Amniotic stem cell (primary cell): ENCODE measurements around the gene ZNF365.
"Not testable (repeated sequence)": the region's sequence is repeated elsewhere in the genome, so short reads cannot be mapped to it uniquely, and the experiment has no call there.

Source experiments
- DNase-seq: peaks from one replicate; lab custom pipeline; 2025; lab: John Stamatoyannopoulos, UW

The ZNF365 gene, protein sequence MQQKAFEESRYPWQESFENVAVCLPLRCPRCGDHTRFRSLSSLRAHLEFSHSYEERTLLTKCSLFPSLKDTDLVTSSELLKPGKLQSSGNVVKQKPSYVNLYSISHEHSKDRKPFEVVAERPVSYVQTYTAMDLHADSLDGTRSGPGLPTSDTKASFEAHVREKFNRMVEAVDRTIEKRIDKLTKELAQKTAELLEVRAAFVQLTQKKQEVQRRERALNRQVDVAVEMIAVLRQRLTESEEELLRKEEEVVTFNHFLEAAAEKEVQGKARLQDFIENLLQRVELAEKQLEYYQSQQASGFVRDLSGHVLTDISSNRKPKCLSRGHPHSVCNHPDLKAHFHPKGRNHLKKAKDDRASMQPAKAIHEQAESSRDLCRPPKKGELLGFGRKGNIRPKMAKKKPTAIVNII

DNA sequence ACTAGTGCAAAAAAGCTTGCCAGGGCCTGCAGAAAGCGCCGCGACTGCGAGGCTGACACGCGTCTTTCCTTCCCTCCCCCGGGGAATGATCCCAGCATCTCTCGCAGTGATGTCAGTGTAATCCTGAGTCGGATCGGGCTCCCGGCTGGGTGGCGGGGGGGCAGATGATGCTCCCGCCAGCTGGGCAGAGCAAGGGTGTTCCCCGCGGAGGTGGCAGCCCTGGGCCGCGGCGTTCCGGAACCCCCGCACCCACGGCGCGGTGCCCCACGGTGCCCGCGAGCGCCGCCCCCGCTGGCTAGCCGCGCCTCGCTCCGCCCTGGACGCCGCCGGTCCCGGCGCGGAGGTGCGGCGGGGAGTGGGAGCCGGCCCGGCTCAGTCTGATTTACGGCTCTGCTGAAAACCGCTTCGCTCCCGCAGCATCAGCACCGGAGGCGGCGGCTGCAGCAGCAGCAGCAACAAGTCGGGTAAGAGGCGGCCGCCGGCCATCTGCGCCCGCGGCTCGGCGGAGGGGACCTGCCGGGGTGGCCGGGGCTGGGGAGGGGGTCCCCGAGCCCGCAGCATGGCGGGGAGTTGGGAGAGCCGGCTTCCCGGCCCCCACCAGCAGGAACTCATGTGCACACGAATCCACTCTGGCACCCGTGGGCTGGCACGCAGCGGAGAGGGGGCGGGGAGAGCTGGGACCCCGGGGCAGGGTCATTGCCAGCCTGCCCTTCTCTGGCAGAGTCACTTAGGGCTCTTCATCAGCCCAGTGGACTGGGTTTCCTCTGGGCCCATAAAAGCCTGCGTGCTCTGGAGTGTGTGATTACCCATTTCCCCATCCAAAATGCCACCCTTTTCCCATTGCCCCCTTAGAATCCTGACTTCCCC lies at the start of gene ZNF365:
TSS of gene ZNF365 (plus strand) at position 375 of the 867 bp plus-strand sequence. CDS start 1,825 bp downstream, outside the sequence.
- DNase-seq, result no peak

GRCh38 chr10:62326176-62326575 lies 48.0 kb upstream of the ZNF365 start:
- no peak for DNase-seq

DNA sequence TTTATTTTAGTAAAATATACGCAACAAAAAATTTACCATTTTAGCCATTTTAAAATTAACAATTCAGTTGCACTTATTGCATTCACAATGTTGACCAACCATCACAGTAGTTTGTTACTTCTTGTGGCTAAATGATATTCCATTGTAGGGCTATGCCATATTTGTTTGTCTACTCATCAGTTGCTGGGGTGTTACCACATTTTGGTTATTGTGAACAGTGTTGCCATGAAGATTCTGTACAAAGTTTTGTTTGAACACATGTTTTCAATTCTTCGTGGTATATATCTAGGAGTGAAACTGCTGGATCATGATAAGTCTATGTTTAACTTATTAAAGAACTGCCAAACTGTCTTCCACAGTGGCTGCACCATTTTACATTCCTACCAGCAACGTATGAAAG lies 46.3 kb upstream of the ZNF365 start:
- DNase-seq, result no peak

GRCh38 chr10:62330213-62330612 lies 44.0 kb upstream of the ZNF365 start:
- no peak for DNase-seq

DNA sequence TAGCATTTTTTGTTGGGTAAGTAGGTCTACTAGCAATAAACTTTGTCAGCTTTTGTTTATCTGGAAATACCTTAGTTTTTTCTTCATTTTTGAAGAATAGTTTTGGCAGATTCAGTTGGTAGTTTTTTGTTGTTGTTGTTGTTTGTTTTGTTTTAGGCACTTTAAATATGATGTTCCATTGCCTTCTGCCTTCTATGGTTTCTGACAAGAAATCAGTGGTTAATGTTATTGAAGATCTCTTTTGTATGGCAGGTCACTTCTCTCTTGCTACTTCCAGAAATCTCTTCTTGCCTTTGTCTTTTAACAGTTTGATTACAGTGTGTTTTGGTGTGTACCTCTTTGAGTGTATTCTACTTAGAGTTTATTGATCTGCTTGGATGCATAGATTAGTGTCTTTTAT lies 41.8 kb upstream of the ZNF365 start:
- DNase-seq, result no peak

GRCh38 chr10:62333135-62333889 lies 40.9 kb upstream of the ZNF365 start:
- DNase-seq, result no peak

DNA sequence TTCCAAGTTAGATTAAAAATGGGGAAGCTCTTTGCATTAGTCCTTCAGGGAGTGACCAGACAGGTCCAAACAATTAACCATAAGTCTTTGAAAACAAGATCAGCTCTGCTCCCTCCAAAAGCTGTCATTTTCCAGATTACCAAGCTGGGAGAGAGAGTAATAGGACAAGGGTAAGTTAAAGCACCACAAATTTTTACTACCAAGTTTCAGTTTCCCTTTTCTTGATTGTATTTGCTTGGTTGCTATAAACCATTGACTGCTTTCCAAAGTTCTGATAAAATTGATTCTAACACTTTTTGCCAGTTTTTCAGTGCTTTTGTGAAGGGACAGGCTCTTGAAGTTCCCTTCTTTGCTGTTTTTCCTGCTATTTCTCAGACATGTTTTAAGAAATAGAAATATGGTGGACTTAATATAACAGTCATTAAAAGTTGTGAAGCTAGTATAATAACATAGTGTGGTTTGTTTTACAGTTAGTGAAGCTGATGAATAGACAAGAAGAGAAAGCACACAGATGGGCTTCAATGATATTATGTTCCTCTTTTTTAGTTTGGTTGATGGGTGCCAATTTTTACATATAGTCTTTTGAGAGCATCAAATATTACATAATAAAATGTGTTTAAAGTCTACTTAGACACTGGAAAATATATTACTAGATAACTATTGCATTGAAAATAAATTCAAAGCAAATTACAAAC lies 40.0 kb upstream of the ZNF365 start:
- DNase-seq, result no peak

GRCh38 chr10:62335326-62335725 lies 38.8 kb upstream of the ZNF365 start:
- DNase-seq, result no peak

DNA sequence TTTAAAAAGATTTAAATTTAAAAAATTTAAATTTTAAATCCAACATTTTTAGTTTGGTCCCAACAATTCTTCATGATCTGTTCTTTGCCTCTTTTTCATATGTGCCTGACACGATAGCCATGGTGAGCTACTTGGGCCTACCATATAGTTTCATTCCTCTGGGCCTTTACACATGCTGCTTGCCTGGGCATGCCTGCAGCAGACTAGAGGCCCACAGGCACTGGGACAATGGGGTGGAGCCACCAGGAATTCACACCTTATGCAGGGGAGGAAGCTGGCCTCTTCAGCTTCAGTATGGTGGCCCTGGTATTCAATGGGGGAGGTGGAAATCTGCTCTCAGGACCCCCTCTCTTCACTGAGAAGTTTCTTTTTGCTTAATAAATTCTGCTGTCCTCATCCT lies 37.8 kb upstream of the ZNF365 start:
- DNase-seq, result no peak

DNA sequence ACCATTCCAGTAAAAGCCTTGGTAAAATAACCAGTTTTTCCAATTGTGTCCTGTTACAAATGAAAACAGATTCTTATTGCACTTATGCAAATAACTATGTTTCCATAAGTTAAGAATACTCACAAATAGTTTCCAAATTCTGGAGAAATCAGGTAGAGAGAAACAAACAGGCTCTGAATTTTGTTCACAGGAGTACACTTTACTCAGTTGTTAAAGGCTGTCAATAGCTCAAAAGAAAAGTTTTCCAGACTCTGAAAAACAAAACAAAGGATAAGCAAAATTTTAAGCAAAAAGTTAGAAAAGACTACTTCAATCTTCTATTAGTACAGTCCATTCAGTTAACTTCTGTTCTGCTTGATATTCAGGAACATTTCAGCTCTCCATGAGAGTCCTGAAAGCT lies 32.8 kb upstream of the ZNF365 start:
- DNase-seq, result no peak

DNA sequence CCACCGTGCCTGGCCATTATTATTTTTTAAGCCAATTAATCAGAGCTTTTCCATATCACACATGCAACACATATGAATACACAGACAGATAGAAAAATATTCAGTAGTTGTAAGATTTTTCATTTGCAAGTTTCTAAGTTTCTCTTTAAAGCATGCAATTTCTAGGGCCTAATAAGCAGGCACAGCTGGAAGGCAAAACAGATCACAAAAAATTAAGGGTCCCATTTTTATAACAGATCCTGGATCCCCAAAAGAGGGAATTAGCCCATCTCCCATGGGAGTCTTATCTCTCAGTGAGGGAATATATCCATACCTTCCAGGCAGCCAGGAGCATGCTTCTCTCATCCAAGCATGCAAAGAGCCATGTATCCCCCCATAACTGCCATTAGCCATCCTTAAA lies 31.2 kb upstream of the ZNF365 start:
- DNase-seq, result no peak

- no peak for DNase-seq
Measured at GRCh38 chr10:62348029-62348428, 26.1 kb upstream of the ZNF365 start.

DNA sequence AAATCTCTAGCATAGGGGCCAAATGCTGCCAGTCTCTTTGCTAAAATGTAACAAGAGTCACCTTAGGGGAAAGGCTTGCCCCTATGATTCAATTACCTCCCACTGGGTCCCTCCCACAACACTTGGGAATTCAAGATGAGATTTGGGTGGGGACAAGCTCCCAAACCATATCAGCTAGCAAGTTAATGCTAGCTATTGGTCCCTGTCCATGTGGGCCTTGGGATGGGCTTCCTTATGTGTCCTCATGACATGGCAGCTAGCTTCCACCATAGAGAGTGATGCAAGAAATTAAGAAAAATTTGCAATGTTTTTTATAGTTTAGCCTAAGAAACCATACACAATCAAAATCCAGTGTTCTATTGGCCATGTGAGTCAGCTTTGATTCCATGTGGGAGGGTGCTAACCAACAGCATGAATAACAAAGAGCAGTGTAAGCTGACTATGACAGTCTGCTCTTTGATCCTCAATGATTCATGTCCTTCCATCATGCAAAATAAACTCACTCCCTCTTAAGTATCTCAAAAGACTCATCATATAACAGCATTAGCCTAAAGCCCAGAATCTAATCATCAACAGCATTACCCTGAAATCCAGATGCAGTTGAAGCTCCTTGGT lies 21.7 kb upstream of the ZNF365 start:
- DNase-seq, result no peak

DNA sequence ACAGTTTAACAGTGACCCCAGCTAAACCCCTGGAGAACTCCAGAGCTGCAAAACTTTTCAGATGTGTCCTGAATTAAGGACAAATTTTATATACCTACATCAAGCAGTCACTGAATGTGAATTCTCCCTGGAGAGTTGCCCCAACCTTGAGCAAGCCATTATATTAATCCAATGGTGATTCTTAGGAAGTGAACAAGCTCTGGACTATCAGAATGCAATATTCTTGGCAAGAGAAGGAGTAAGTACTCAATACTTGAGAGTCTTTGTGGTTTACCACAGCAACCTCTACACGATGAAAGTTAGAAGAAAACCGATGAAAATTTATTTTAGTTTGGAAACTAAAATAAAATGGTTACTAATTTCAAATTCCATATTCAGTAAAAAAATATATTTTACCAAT lies 19.3 kb upstream of the ZNF365 start:
- DNase-seq, result no peak

GRCh38 chr10:62356447-62356846 lies 17.7 kb upstream of the ZNF365 start:
- DNase-seq, result no peak

GRCh38 chr10:62358151-62358550 lies 16.0 kb upstream of the ZNF365 start:
- not testable (repeated sequence) for DNase-seq

DNA sequence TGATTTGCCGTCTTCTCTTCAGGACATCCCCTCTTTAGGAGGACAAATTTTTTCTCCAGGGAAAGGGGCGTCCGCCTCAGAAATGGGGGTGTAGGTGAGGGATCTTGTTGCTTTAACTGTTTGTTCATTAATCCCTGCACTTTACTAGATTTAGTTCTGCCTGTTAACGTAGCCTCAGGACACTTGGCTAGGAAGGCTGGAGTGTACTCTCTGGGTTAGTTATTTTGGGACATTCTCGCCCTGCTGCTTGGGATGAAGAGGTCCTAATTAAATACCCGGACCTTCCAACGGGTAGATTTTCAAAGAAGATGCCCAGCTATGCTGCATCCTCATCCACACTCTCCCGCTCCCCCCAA lies 552 bp upstream of the ZNF365 start:
- DNase-seq, result no peak

- DNase-seq, result no peak
Measured at GRCh38 chr10:62374862-62375710, 917 bp downstream of the ZNF365 start.

DNA sequence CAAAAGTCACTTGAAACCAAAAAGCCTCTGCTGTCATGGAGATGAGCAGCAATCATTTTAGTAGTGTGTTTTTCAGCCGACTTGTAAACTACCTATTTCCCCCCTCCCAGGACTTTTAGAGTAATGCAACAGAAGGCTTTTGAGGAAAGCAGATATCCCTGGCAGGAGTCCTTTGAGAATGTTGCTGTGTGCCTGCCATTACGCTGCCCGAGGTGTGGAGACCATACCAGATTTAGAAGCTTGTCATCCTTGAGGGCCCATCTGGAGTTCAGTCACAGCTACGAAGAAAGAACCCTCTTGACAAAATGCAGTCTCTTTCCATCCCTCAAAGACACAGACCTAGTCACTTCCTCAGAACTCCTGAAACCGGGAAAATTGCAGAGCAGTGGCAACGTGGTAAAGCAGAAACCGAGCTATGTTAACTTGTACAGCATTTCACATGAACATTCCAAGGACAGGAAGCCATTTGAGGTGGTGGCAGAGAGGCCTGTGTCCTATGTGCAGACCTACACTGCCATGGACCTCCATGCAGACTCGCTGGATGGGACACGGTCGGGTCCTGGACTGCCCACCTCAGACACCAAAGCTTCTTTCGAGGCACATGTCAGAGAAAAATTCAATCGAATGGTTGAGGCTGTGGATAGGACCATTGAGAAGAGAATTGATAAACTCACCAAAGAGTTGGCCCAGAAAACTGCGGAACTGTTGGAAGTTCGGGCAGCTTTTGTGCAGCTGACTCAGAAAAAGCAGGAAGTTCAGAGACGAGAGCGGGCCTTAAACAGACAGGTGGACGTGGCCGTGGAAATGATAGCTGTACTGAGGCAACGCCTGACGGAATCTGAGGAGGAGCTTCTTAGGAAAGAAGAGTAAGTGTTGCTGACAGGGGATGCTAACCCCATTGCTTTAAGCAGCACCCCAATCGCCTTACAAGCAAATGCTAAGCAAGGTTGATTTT lies 2.2 kb downstream of the ZNF365 start:
- no peak for DNase-seq
